ENCODE results near the gene HCN2. TPM values are rescaled to one million over a fixed set of nuclear protein-coding genes. Genes with fewer than 3 reads are reported as not detected.

The HCN2 gene
- total RNA-seq, 4 donors from 2014 or later, result 0.19 to 0.50 (median 0.41) TPM

- intact Hi-C loops (cut with DNase I), result loop anchor here (5.0 kb wide), 1 partner anchor 57 kb away; no protein-coding TSS in a partner anchor
Observed at GRCh38 chr19:633786-634639, 44.3 kb downstream of the HCN2 start.

GRCh38 chr19:634975-635652, 45.4 kb downstream of the HCN2 start:
- DNase-seq (ENCODE audit: extremely low spot score), result no peak
- Histone ChIP-seq H3K36me3 (peaks cover 0 to 17% (median 10%) of the 10 kb centered on the region in 4 donors), H3K27me3 (no peaks in the 10 kb centered on the region), H3K27ac (replicated peaks in 1 of 4) (no peak overlapping the region), H3K4me3 (no peak overlapping the region), H3K4me1 (peaks cover 31 to 65% (median 50%) of the 10 kb centered on the region in 4 donors), H3K9me3 (no peaks in the 10 kb centered on the region)
- no peak for TF ChIP-seq EP300 (IDR thresholded peaks at IDR 0.05)
- no peak for TF ChIP-seq POLR2AphosphoS5 (IDR thresholded peaks at IDR 0.05)
- no peak for TF ChIP-seq POLR2A (IDR thresholded peaks at IDR 0.05; ENCODE audit: low read depth)
- no peak for TF ChIP-seq CTCF (IDR thresholded peaks at IDR 0.05)
- intact Hi-C loops (cut with DNase I), result loop anchor here (5.0 kb wide), 1 partner anchor 58 kb away; no protein-coding TSS in a partner anchor
- 85% methylated on average over 5 of the region's 16 CpGs for WGBS

More at GRCh38 chr19:633786-634639, 44.3 kb downstream of the HCN2 start:
- Histone ChIP-seq H3K27ac (replicated peaks in 1 of 4) (peak overlapping the region; percentile 44 to 81 (median 78)), H3K27me3 (no peaks in the 10 kb centered on the region), H3K36me3 (peaks cover 5 to 28% (median 18%) of the 10 kb centered on the region in 4 donors), H3K4me3 (peak overlapping the region; percentile 66 to 97 (median 91)), H3K9me3 (no peaks in the 10 kb centered on the region), H3K4me1 (peaks cover 27 to 62% (median 48%) of the 10 kb centered on the region in 4 donors)
- DNase-seq (ENCODE audit: extremely low spot score), result no peak
- 17% methylated on average over 26 of the region's 32 CpGs for WGBS
- TF ChIP-seq EP300 (IDR thresholded peaks at IDR 0.05), result no peak
- no peak for TF ChIP-seq CTCF (IDR thresholded peaks at IDR 0.05)
- no peak for TF ChIP-seq POLR2AphosphoS5 (IDR thresholded peaks at IDR 0.05)
- TF ChIP-seq POLR2A (IDR thresholded peaks at IDR 0.05; ENCODE audit: low read depth), result no peak

- H3K4me1 ChIP-seq, result peaks cover 20 to 37% (median 29%) of the 10 kb centered on the region in 4 donors
- peak overlapping the region; percentile 56 to 63 (median 58) for H3K4me3 ChIP-seq
- no peak for DNase-seq (ENCODE audit: extremely low spot score)
- H3K9me3 ChIP-seq, result no peaks in the 10 kb centered on the region
- peak overlapping the region in 3 of 4 donors; percentile 31 to 79 (median 73) for H3K27ac ChIP-seq (replicated peaks in 1 of 4)
- H3K27me3 ChIP-seq, result no peaks in the 10 kb centered on the region
- WGBS, result 73% methylated on average over 3 of the region's 17 CpGs
- H3K36me3 ChIP-seq, result no peaks in the 10 kb centered on the region
- intact Hi-C loops (cut with DNase I), result no loop called here
- TF ChIP-seq POLR2AphosphoS5 (IDR thresholded peaks at IDR 0.05) (no peak), CTCF (IDR thresholded peaks at IDR 0.05) (no peak), EP300 (IDR thresholded peaks at IDR 0.05) (no peak), POLR2A (IDR thresholded peaks at IDR 0.05; ENCODE audit: low read depth) (no peak)
Observed at GRCh38 chr19:638906-639252, 49.2 kb downstream of the HCN2 start.

GRCh38 chr19:639253-640160, 49.8 kb downstream of the HCN2 start, which contains the start of gene FGF22:
Gene FGF22, plus strand, starts transcription at chr19:639879. Its CDS starts 47 bp downstream, at chr19:639926.
- Histone ChIP-seq H3K4me3 (peak within 1 kb of the TSS; percentile 56 to 63 (median 58)), H3K27me3 (no peaks in the 10 kb centered on the region), H3K36me3 (peaks cover 0 to 3% (median 0%) of the 10 kb centered on the region in 4 donors), H3K27ac (replicated peaks in 1 of 4) (peak within 1 kb of the TSS; percentile 61 to 79 (median 70)), H3K9me3 (no peaks in the 10 kb centered on the region), H3K4me1 (peaks cover 14 to 31% (median 23%) of the 10 kb centered on the region in 4 donors)
- peak in 1 of 2 donors; percentile 59 for TF ChIP-seq POLR2AphosphoS5 (IDR thresholded peaks at IDR 0.05)
- TF ChIP-seq POLR2A (IDR thresholded peaks at IDR 0.05; ENCODE audit: low read depth), result no peak
- TF ChIP-seq CTCF (IDR thresholded peaks at IDR 0.05), result peak in 1 of 3 experiments; percentile 13
- intact Hi-C loops (cut with DNase I), result no loop called here
- 8% methylated on average over 27 of the region's 109 CpGs for WGBS
- DNase-seq (ENCODE audit: extremely low spot score), result peak; percentile 99
